ENCODE measurements around the gene SPAG16. TPM values are rescaled to one million over a fixed set of nuclear protein-coding genes. Genes with fewer than 3 reads are reported as not detected.
"Not testable (repeated sequence)": the region's sequence is repeated elsewhere in the genome, so short reads cannot be mapped to it uniquely, and the experiment has no call there.

SPAG16 gene
- total RNA-seq, 1 donor: 56.1 TPM

DNA sequence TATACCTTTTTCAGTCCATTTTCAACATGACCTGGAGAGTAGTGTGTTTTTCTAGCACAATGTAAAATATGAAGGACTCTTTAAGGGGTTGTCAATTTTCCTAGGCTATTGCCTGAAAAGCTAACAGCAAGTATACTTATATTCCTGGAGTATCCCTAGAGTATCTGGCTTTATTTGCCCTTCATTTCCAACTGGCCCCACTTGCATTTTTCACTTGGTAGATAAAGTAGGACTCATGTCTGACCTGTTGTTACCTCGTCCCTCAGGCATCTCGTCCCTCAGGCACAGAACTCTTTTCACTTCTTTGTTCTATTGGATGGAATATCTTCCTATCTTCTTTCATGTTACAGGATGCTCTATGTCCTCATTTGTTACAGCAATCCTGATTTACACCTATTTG, 69.2 kb downstream of the SPAG16 start:
- TF ChIP-seq, protein P1, sequence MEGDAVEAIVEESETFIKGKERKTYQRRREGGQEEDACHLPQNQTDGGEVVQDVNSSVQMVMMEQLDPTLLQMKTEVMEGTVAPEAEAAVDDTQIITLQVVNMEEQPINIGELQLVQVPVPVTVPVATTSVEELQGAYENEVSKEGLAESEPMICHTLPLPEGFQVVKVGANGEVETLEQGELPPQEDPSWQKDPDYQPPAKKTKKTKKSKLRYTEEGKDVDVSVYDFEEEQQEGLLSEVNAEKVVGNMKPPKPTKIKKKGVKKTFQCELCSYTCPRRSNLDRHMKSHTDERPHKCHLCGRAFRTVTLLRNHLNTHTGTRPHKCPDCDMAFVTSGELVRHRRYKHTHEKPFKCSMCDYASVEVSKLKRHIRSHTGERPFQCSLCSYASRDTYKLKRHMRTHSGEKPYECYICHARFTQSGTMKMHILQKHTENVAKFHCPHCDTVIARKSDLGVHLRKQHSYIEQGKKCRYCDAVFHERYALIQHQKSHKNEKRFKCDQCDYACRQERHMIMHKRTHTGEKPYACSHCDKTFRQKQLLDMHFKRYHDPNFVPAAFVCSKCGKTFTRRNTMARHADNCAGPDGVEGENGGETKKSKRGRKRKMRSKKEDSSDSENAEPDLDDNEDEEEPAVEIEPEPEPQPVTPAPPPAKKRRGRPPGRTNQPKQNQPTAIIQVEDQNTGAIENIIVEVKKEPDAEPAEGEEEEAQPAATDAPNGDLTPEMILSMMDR (IDR thresholded peaks at IDR 0.05; ENCODE audit: insufficient read depth, low read depth, low read length): no peak
- DNase-seq (ENCODE audit: low read depth): no peak

DNA sequence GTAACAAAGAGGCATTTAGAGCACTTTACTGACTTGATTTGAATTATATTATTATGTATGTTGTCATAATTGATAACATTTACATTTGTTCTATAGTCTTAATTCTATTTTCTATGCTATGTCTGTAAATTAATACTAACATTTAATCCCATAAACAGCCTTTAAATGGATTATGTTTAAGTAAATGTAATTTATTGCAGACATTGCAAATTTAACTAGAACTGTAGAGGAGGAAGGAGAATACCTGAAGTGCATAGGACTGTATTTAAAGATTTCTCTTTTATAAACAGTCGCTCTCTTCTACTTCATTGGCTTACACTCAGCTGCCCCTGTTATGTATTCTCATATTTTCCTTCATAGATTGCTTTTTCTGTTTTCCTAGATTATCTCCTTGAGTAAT, 92.4 kb downstream of the SPAG16 start:
- no peak overlapping the region for H3K4me3 ChIP-seq (ENCODE audit: low read depth, low read length)
- TF ChIP-seq, protein P1 (IDR thresholded peaks at IDR 0.05; ENCODE audit: insufficient read depth, low read depth, low read length): no peak
- DNase-seq (ENCODE audit: low read depth): no peak

More for the DNA sequence above, 69.2 kb downstream of the SPAG16 start:
- no peak overlapping the region for H3K4me3 ChIP-seq (ENCODE audit: low read depth, low read length)

DNA sequence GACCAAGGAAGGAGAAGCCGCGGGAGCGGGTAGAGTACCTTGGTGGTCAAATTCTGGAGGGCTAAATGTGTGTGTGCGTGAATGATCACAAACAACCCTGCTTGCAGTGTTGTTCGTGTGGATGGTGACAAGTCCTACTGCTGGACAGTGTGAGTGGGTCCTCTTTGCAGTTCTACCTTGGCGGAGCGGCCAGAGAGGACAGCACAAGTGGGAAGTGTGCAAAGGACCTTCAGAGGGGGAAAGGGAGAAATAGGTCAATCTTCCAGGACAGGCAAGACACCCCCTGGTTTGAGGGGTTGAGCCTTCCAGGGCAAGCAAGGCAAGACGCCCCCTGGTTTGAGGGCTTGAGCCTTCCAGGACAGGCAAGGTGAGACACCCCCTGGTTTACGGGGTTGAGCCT, 122.8 kb downstream of the SPAG16 start:
- H3K4me3 ChIP-seq (ENCODE audit: low read depth, low read length); DNase-seq (ENCODE audit: low read depth): not testable (repeated sequence)

DNA sequence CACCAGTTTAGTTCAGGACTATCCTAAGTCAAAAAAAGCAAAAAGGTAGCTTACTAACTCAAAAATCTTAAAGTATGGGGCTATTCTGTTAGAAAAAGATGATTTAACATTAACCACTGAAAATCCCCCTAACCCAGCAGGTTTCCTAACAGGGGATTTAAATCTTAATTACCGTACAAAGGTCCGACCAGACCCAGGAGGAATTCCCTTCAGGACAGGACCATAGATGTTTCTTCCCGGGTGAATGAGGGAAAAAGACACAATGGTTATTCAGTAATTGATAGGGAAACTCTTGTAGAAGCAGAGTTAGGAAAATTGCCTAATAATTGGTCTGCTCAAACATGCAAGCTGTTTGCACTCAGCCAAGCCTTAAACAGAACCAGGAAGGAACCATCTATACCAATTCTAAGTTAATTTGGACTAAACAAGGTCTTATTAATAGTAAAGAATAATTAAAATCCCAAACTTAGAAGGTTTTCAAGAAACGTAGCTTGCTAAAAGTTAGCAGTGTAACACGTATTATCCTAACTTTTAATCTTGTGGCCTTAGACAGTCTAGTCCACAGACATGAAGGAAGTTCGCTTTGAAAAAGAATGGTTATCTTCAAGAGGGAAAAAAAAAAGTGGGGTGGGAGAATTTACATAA, 124.3 kb downstream of the SPAG16 start:
- DNase-seq (ENCODE audit: low read depth); H3K4me3 ChIP-seq (ENCODE audit: low read depth, low read length): not testable (repeated sequence)

DNA sequence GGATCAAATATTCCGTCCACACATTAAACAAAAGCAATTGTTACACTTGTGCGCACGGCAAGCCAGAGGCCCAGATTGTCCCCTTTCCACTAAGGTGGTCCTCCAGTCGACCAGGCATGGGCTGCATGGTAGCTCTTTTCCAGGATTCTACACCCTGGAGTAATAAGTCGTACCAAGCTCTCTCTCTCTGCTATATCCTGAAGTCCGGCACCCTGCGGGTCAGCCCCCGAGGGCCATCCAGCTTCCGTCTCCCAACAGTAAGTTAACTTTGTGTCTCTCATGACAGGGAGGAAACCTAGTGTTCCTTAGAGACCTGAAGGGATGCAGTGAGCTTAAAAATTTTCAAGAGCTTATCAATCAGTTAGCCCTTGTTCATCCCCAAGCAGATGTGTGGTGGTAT, 126.4 kb downstream of the SPAG16 start:
- not testable (repeated sequence) for DNase-seq (ENCODE audit: low read depth); H3K4me3 ChIP-seq (ENCODE audit: low read depth, low read length)

DNA sequence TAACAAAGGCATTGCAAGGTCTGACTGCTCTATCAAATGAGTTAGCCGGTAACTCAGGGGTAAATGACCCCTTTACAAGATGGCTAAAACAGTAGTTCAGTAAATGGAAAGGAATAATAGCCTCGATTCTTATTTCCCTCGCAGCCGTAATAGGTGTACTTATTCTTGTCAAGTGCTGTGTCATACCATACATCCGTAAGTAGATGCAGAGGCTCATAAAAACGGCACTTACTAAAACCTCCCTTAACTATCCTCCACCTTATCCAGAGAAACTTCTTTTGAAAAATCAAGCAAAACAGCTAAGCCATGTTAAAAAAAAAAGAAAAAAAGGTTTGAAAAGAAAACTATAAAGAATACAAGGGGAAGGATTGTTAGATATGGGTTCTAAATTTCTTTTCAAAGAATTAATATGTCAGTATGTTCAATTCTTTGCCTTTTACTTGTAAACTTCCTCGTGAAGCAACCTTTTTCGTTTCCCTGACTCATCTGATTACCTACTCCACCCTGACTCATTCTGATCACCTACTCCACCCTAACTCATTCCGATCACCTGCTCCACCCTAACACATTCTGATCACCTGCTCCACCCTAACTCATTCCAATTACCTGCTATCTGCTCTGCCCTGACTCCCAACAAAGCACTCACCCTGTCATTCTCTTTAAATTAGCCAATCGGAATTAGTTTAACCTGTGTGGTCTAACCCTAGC, 127.5 kb downstream of the SPAG16 start:
- DNase-seq (ENCODE audit: low read depth): no peak
- TF ChIP-seq, protein P1 (IDR thresholded peaks at IDR 0.05; ENCODE audit: insufficient read depth, low read depth, low read length): no peak

DNA sequence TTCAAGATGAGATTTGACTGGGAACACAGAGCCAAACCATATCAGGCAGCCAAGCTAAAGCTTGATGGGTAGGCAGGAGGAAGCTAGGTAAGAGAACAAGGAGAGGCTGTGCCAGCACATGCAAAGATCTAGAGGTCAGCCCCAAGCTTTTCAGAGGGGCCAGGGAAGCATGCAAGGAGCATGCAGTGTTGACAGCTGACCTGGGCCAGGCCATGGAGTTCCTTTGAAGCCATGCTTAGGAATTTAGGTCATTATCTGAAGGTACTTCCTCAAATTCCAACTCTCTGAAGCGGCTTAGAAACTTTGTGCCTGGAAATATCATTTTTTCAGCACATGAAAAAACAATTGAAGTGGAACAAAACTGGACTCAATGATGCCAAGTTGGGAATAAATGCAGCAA, 130.8 kb downstream of the SPAG16 start:
- H3K4me3 ChIP-seq (ENCODE audit: low read depth, low read length): no peak overlapping the region
- no peak for DNase-seq (ENCODE audit: low read depth)
- TF ChIP-seq, protein P1 (IDR thresholded peaks at IDR 0.05; ENCODE audit: insufficient read depth, low read depth, low read length): no peak

More for the DNA sequence above, 127.5 kb downstream of the SPAG16 start:
- no peak overlapping the region for H3K4me3 ChIP-seq (ENCODE audit: low read depth, low read length)

DNA sequence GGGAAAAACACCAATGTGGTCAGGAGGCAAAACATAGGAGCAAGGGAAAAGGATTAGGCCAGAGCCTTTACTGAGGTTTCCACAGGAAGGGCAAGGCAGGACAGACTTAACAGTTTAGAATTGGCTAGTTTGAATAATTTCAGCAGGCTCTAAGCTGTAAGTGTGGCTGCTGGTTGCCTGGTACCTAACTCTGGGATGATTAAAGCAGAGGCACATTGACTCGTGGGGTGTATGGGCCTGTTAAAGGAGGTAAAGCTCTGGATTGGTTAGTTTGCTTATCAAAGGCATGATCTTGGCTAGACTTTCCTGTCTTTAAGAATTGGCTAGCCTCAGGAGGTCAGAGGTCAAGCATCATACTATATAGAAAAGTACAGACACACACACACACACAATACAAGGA, 132.6 kb downstream of the SPAG16 start:
- no peak for DNase-seq (ENCODE audit: low read depth)
- TF ChIP-seq, protein P1 (IDR thresholded peaks at IDR 0.05; ENCODE audit: insufficient read depth, low read depth, low read length): no peak

More for the DNA sequence above, 132.6 kb downstream of the SPAG16 start:
- no peak overlapping the region for H3K4me3 ChIP-seq (ENCODE audit: low read depth, low read length)

Measured in fibroblast of villous mesenchyme (primary cell).